ENCODE results near the gene SNPH.

SNPH gene

DNA sequence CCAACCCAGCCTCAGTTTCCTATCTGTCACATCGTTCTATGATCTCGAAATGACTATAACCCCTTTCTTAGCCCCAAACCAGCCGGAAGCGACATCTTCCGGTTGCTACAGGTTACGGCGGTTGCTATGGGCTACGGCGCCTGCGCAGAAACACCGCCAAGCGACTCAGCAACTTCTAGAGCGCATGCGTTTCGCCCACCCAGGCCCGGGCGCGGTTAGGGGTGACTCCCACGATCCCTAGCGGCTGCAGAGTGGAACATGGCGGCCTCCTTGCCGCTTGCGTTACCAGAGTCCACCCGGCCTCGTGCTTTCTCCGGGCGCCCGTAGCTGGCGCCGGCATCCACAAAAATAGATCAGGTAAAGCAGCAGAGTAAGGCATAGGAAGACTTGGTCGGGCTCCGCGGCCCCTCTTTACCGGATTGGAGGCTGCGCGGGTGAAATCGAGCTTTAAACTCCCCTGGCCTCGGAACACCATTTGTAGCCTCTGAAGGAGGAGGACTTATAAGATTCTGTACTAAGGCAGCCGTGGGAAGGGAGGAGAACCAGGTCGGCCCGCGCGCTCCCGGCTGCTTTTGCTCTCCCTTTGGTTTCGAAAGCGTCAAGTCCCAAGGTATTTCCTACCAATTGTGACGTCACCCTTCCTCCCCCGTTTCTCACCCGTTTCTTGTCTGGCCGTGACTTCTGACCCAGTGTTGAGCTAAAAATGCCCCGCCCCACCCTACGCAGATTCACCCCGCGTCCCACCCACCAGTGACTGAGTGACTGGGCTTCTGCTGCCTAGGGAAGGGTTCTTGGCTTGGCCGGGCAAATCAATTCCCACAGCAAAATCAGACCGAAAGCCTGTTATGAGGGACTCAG, 59.3 kb downstream of the SNPH start:
- peak; percentile 89 for DNase-seq (ENCODE audit: low read depth)
- TF ChIP-seq, protein P1, sequence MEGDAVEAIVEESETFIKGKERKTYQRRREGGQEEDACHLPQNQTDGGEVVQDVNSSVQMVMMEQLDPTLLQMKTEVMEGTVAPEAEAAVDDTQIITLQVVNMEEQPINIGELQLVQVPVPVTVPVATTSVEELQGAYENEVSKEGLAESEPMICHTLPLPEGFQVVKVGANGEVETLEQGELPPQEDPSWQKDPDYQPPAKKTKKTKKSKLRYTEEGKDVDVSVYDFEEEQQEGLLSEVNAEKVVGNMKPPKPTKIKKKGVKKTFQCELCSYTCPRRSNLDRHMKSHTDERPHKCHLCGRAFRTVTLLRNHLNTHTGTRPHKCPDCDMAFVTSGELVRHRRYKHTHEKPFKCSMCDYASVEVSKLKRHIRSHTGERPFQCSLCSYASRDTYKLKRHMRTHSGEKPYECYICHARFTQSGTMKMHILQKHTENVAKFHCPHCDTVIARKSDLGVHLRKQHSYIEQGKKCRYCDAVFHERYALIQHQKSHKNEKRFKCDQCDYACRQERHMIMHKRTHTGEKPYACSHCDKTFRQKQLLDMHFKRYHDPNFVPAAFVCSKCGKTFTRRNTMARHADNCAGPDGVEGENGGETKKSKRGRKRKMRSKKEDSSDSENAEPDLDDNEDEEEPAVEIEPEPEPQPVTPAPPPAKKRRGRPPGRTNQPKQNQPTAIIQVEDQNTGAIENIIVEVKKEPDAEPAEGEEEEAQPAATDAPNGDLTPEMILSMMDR (IDR thresholded peaks at IDR 0.05; ENCODE audit: low read depth, low read length, missing control alignments), result no peak
- in situ Hi-C loops (cut with HindIII; ENCODE audit: low sequenced_read_pairs), result no loop called here
- peak overlapping the region; percentile 93 for H3K4me3 ChIP-seq (ENCODE audit: low read depth, low read length)

DNA sequence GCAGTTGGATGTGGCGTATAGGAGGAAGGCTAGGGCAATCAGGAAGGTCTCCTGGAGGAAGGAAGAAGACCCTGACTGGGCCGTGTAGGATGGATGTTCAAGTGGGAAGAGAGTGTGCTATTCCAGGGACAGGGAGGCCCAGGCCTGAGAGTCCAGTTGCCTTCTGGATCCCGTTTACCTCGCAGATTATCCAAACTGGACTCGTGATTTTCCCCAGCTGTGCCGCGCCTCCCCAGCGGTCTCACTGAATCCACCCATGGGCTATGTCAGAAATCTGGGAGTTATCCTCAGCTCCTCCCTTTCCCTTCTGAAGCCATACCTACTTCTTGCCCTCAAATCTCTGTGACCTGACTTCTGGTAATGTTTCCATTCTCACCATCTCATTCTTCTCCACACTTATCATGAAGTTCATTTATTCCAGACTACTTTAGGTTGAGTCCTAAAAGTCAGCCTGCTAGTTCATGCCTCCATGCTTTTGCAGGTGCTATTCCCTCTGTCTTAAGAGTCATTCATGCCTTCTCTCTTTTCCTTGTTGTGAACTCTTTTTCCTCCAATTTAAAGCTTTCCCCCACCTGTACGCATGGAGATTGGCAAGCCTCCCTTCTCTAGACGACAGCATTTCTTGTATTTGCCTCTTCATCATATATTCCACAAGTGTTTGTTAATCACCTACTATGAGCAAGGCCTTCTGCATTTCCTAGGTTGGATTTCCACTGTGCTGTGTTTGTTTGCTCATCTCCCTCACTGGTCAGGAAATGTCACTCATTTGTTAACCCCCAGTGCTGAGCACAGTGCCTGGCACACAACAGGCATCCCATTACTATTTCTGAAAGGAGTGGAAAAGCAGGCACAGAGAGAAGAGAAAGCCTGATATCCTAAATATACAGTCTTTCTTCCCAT, 60.2 kb downstream of the SNPH start:
- in situ Hi-C loops (cut with HindIII; ENCODE audit: low sequenced_read_pairs), result no loop called here
- peak overlapping the region; percentile 93 for H3K4me3 ChIP-seq (ENCODE audit: low read depth, low read length)
- TF ChIP-seq, protein P1 (IDR thresholded peaks at IDR 0.05; ENCODE audit: low read depth, low read length, missing control alignments), result no peak
- DNase-seq (ENCODE audit: low read depth), result no peak

DNA sequence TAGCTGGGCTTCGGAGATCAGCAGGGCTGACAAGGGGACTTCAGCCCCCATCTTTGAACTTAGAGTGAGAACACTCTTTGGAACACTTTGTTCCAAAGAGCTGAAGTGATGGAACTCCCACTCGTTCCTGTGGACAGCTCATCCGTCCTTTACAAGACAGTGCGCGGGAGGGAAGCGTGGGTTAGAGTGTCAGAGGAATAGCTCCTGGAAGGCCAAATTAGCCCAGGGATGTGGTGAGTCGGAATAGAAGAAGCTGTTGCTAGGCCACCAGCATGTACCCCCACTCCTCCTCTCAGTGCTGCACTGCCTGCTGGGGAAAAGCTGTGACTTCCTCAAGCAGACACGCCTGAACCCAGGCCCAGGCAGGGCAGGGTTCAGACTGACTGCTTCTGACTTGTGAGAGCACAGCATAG, 61.2 kb downstream of the SNPH start:
- DNase-seq (ENCODE audit: low read depth), result no peak
- TF ChIP-seq, protein P1 (IDR thresholded peaks at IDR 0.05; ENCODE audit: low read depth, low read length, missing control alignments), result no peak
- no peak overlapping the region for H3K4me3 ChIP-seq (ENCODE audit: low read depth, low read length)
- in situ Hi-C loops (cut with HindIII; ENCODE audit: low sequenced_read_pairs), result no loop called here

DNA sequence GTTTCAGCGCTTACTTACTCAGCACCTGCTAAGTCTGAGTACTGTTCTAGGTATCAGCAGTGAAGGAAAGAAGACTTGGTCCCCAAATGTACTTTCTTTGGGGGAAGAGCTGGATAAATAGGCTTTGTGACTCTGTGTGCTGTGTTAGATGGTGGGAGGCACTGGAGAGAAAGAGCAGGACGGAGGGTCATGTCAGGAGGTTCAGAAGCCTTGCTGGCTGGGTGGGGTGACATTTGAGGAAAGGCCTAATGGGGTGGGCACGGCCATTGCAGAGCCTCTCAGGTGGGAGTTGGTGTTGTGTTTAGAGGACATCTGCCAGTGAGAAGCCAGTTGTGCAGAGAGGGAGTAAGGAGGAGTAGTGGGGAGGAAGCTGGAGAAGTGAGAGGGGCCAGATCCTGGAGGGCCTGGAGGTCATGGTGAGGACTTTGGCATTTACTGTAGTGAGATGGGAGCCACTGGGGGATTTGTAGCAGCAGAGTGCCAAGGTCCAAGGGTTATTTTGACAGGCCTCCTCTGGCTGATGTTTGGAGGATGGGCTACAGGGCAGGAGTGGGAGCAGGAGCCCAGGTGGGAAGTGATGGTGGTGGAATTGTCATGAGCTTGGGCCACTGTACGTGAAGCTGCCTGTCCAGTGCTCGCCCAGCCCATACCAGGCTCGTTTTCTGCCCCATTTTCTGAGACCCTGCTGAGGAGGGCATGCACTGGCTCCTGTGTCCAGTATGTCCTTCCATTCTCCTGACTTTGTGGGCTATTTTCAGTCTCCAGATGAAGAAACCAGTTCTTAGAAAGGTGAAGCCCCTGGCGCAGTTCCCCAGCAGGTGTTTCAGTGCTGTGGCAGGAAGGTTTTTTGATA, 62.0 kb downstream of the SNPH start:
- TF ChIP-seq, protein P1 (IDR thresholded peaks at IDR 0.05; ENCODE audit: low read depth, low read length, missing control alignments), result no peak
- DNase-seq (ENCODE audit: low read depth), result no peak
- no peak overlapping the region for H3K4me3 ChIP-seq (ENCODE audit: low read depth, low read length)
- in situ Hi-C loops (cut with HindIII; ENCODE audit: low sequenced_read_pairs), result no loop called here

DNA sequence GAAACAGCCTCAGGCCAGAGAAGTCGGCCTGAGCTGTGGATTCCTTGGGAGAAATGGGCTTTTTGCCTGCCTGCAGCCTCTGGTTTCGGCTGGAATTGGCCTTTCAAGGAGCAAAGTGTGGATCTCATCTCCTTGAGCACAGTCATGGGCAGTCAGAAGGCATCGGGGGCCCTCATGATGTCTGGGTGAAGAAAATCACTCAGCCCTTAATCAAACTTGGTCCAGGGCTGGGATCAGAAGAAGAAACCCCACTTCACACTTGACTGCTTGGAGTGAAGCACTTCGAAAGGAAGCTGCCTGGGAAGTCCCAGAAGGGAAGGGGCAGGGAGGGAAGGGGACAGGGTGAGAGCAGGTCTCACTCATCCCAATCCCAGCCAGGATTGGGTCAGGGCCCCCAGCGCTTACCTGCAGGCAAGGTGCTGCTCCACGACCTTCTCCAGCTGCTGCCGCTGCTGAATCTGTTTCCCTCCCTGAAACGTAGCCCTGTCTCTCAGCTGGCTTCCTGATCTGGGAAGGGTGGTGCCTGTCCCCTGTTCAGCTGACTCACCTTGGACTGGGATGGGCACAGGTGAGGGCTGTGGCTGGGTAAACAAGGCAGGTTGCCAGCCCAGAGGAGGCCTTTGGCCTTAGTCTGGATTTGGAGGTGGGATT, 62.7 kb downstream of the SNPH start, which contains the start of gene SDCBP2:
SDCBP2 (minus strand) TSS at position 460 of the 651 bp plus-strand sequence. CDS start 8,723 bp downstream, outside the sequence.
- no peak within 1 kb of the TSS for H3K4me3 ChIP-seq (ENCODE audit: low read depth, low read length)
- in situ Hi-C loops (cut with HindIII; ENCODE audit: low sequenced_read_pairs), result no loop called here
- TF ChIP-seq, protein P1 (IDR thresholded peaks at IDR 0.05; ENCODE audit: low read depth, low read length, missing control alignments), result no peak
- no peak for DNase-seq (ENCODE audit: low read depth)
